Heart left ventricle (tissue), 16 donors: ENCODE measurements around the gene JDP2. TPM values are rescaled to one million over a fixed set of nuclear protein-coding genes. Genes with fewer than 3 reads are reported as not detected.

Source experiments
- ATAC-seq, 4 donors: fragments of 200-7000 bp; cut with Tn5 transposase; one replicate each; pipeline ENCODE4 v1.9.1; 2020 to 2022; ENCODE audit warnings: moderate library complexity in 4 of 4, mild to moderate bottlenecking in 3 of 4, moderate number of reproducible peaks in 1 of 4
- DNase-seq, 5 donors: peaks; one replicate each; pipeline ENCODE4 v3.0.0-alpha.2; 2020
- H3K27ac ChIP-seq, 12 donors: fragments of 200-600 bp; sonication (generic) in 4 of 12; one replicate each; pipeline versions ENCODE4 v1.5.0 to v1.8.0; 2016 to 2022; ENCODE audit warnings: mild to moderate bottlenecking in 2 of 12
- H3K27me3 ChIP-seq, 9 donors: fragments of 200-600 bp; sonication (generic) in 2 of 9; one replicate each; pipeline versions ENCODE4 v1.5.1 to v1.8.0; 2016 to 2022; ENCODE audit warnings: mild to moderate bottlenecking in 3 of 9
- H3K36me3 ChIP-seq, 9 donors: fragments of 200-600 bp; sonication (generic) in 2 of 9; one replicate each; pipeline versions ENCODE4 v1.5.0 to v1.8.0; 2018 to 2022; ENCODE audit warnings: mild to moderate bottlenecking in 2 of 9
- H3K4me1 ChIP-seq, 12 donors: fragments of 200-600 bp; sonication (generic) in 4 of 12; one replicate each; pipeline versions ENCODE4 v1.5.0 to v1.8.0; 2016 to 2022; ENCODE audit warnings: mild to moderate bottlenecking in 3 of 12
- H3K4me3 ChIP-seq, 12 donors: fragments of 200-600 bp; sonication (generic) in 4 of 12; one replicate each; pipeline versions ENCODE4 v1.5.0 to v1.8.0; 2017 to 2022; ENCODE audit warnings: mild to moderate bottlenecking in 9 of 12, moderate library complexity in 4 of 12
- H3K9me3 ChIP-seq, 12 donors: fragments of 200-600 bp; sonication (generic) in 4 of 12; one replicate each; pipeline versions ENCODE4 v1.5.0 to v1.8.0; 2016 to 2022; ENCODE audit warnings: mild to moderate bottlenecking in 1 of 12
- POLR2A ChIP-seq, 2 donors: fragments of 450-650 bp; IDR thresholded peaks; one replicate each; pipeline ENCODE4 v1.6.1; 2017; ENCODE audit warnings: antibody characterized with exemption in 2 of 2, mild to moderate bottlenecking in 2 of 2, moderate library complexity in 2 of 2
- WGBS, 4 donors: extraction: QIAGEN DNeasy Blood & Tissue Kit in 2 of 4; methylation state at CpG; one replicate each; pipeline versions ENCODE4 v1.1.5 to v1.1.7; 2013 to 2018; 5-methylcytosine and 5-hydroxymethylcytosine counted together
- intact Hi-C, 10 donors: fragments of 100-400 bp; cut with DNase I; formaldehyde crosslinking; loops; one replicate each; pipeline versions ENCODE4 v1.11.1 to v1.14.2; 2022
- polyA plus RNA-seq, 2 donors: library from polyadenylated mRNA; stranded (reverse); fragments of 200-250 nt; gene quantifications; one replicate each; pipeline ENCODE4 v1.2.3, GENCODE V29; 2013
- total RNA-seq, 9 donors: library from RNA; depleted of rRNA in 2 of 9; stranded (reverse); fragments of >200 nt in 2 of 9; fragmentation: NEBNext Ultra II Directional in 3 of 9; extraction: Animal tissue kit (Norgen Biotek cat#: 25700) in 3 of 9; gene quantifications; one replicate each; pipeline versions ENCODE4 v1.1.0 to v1.2.4, GENCODE V29; 2016 to 2023
- TF ChIP-seq, protein P1 (sequence below), 12 donors: fragments of 200-600 bp; sonication (generic) in 4 of 12; IDR thresholded peaks; one replicate each; pipeline versions ENCODE4 v1.5.0 to v1.8.0; 2018 to 2022; ENCODE audit warnings: antibody characterized with exemption in 12 of 12, mild to moderate bottlenecking in 5 of 12
- donor health status: ischemic (EF 13 %, LVEDD 7.1; RV severe dilation, severe dysfunction).
- donor health status: healthy with polysubstance abuse.
- donor health status: DM: no; HTN: yes; CAD: no.
- donor health status: DM: no; HTN: no; CAD: no.
- donor health status: ischemic (EF 25% LVEDD 6.9; RV normal size, moderate dysfunction).
- donor health status: ischemic (EF 25% LVEDD 5.7; RV mildly dilated, moderate dysfunction).
- donor health status: healthy.
- donor health status: DM: yes; HTN: yes; CAD: no.
- donor health status: ischemic (EF 35%, LVEDD 5.7; RV mildly dilated, moderate dysfunction).
- donor health status: nonischemic (EF 11% LVEDD 7.7; RV severe dilation, severe dysfunction).
- donor health status: DM: yes; HTN: yes; CAD: no.
- donor health status: PGD.
- donor health status: ischemic (EF 29% LVEDD 5.4; RV normal size, mild dysfunction).
- donor health status: nonischemic (EF 23%, LVEDD 6.1; RV moderate dilation, normal function).

JDP2 gene
- total and polyA plus RNA-seq, 11 donors = 12.2 to 72.6 (median 28.1) TPM

DNA sequence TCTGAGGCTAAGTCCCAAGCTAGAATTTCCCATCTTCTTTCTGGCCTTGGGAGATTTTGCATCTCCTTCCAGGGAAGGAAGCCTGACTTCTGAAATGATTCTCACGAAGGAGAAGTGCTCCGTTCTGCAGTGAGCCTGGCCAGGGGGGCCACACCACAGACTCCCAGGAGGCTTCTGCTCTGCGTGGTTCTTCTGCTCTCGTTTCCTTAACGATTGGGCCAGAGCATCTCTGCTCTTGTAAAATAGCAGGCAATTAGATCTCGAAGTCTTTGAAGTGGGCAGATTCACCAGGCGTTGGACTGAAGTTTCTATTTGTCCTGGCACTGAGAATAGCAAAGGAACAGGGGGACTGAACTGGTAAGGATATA is 87.8 kb downstream of the JDP2 start:
- WGBS, 4 donors = 41 to 57% (median 50%) methylated on average over 7 of the region's 7 CpGs
- Histone ChIP-seq H3K4me1 (peaks cover 0 to 16% (median 0%) of the 10 kb centered on the region in 12 donors), H3K9me3 (peaks cover 0 to 15% (median 2%) of the 10 kb centered on the region in 12 donors), H3K27me3 (no peaks in the 10 kb centered on the region), H3K27ac (peak overlapping the region in 1 of 12 donors; percentile 68), H3K36me3 (no peaks in the 10 kb centered on the region), H3K4me3 (peak overlapping the region in 9 of 12 donors; percentile 15 to 68 (median 43))
- no peak for TF ChIP-seq POLR2A (IDR thresholded peaks at IDR 0.05)
- TF ChIP-seq, protein P1, sequence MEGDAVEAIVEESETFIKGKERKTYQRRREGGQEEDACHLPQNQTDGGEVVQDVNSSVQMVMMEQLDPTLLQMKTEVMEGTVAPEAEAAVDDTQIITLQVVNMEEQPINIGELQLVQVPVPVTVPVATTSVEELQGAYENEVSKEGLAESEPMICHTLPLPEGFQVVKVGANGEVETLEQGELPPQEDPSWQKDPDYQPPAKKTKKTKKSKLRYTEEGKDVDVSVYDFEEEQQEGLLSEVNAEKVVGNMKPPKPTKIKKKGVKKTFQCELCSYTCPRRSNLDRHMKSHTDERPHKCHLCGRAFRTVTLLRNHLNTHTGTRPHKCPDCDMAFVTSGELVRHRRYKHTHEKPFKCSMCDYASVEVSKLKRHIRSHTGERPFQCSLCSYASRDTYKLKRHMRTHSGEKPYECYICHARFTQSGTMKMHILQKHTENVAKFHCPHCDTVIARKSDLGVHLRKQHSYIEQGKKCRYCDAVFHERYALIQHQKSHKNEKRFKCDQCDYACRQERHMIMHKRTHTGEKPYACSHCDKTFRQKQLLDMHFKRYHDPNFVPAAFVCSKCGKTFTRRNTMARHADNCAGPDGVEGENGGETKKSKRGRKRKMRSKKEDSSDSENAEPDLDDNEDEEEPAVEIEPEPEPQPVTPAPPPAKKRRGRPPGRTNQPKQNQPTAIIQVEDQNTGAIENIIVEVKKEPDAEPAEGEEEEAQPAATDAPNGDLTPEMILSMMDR (IDR thresholded peaks at IDR 0.05) = peak in 1 of 12 donors; percentile 0
- DNase-seq (no peak), ATAC-seq (peak in 2 of 4 donors; percentile 42 to 46)
- intact Hi-C loops = no loop called here

DNA sequence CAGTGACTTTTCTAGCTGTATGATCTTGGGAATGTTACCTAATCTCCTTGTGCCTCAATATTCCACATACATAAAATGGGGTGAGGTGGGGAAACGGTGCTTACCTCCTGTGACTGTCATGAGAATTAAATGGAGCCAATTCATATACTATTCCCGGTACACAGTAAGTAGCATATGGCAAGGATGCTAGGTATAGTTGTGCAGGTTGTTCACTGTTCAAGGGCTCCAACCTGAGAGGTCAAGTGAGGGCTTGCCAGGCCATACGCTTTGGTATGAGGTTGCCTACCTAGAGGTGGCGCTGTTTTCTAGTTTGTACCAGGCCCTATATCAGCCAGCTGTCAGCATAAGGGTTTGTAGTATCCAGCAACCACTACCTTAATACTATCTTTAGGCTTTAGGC is 90.8 kb downstream of the JDP2 start:
- Histone ChIP-seq H3K4me3 (no peak overlapping the region), H3K27ac (no peak overlapping the region), H3K9me3 (no peaks in the 10 kb centered on the region), H3K27me3 (peaks cover 0 to 5% (median 0%) of the 10 kb centered on the region in 9 donors), H3K36me3 (no peaks in the 10 kb centered on the region), H3K4me1 (peaks cover 0 to 35% (median 1%) of the 10 kb centered on the region in 12 donors)
- no peak for TF ChIP-seq POLR2A (IDR thresholded peaks at IDR 0.05)
- TF ChIP-seq, protein P1 (IDR thresholded peaks at IDR 0.05) = peak in 7 of 12 donors; percentile 16 to 38 (median 20)
- peak in 2 of 4 donors; percentile 32 to 37 for ATAC-seq
- intact Hi-C loops = no loop called here
- no peak for DNase-seq
- 50 to 61% (median 56%) methylated on average over 4 of the region's 4 CpGs for WGBS, 4 donors

DNA sequence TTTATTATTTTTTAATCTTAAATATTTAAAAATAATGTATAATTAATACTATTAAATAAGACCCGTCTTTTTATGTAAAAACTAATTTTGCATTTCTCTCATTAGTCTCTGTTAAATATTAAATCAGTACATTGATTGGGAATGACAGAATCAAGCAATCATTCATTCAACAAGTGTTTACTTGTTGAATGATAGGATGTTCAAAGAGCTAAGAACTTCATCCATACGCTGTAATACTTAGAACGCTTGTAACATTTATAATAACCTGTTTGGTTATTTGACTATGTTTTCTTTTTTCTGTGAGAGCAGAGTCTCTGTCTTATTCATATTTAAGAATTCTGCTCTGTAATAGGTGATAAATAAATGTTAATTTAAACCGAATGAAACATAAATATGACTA is 91.6 kb downstream of the JDP2 start:
- Histone ChIP-seq H3K36me3 (no peaks in the 10 kb centered on the region), H3K4me1 (peaks cover 0 to 42% (median 1%) of the 10 kb centered on the region in 12 donors), H3K9me3 (no peaks in the 10 kb centered on the region), H3K27ac (no peak overlapping the region), H3K27me3 (peaks cover 0 to 9% (median 0%) of the 10 kb centered on the region in 9 donors), H3K4me3 (no peak overlapping the region)
- intact Hi-C loops = no loop called here
- ATAC-seq (no peak), DNase-seq (no peak)
- WGBS, 4 donors = 92 to 97% (median 94%) methylated on average over 4 of the region's 4 CpGs
- no peak for TF ChIP-seq POLR2A (IDR thresholded peaks at IDR 0.05)
- TF ChIP-seq, protein P1 (IDR thresholded peaks at IDR 0.05) = no peak

DNA sequence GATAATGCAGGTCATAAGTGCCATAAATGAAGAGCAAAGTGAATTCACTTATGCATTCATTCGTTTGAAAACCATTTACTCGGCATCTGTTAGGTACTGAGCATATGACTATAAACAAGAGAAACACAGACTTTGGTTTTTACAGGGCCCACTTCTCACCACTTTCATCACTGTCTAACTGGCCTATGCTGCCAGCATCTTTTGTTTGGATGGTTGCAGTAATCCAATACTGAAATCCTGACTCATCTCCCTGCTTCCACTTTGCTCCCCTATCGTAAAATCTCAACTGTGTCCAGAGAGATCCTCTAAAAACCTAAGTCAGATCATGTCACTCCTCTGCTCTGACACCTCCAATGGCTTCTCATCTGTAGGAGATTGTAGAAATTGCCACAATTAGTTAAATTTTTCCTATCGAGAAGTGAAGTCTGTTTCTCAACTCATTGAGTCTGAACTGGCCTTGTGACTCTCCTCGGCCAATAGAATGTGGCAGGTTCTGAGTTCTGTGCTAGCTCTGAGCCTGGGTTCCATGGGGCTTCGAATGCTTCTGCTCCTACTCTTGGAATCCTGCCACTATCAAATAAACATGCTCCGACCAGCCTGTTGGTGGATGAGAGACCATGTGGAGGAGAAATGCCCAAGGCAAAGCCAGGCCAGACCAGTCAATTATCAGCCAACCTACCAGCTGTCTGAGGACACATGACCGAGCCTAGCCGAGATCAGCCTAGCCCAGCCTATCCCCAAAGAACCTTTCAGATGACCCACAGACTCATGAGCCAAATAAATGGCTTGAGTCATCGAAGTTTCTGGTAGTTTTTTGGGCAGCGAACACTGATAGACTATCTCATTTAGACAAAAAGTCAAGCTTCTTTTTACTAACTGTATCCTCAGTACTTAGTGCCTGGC is 92.3 kb downstream of the JDP2 start:
- DNase-seq (no peak), ATAC-seq (no peak)
- H3K36me3 ChIP-seq = no peaks in the 10 kb centered on the region
- TF ChIP-seq, protein P1 (IDR thresholded peaks at IDR 0.05) = no peak
- TF ChIP-seq POLR2A (IDR thresholded peaks at IDR 0.05) = no peak
- intact Hi-C loops = no loop called here
- H3K27ac ChIP-seq = no peak overlapping the region
- WGBS, 4 donors = 90 to 94% (median 91%) methylated on average over 11 of the region's 11 CpGs
- H3K27me3 ChIP-seq = peaks cover 0 to 9% (median 0%) of the 10 kb centered on the region in 9 donors
- H3K9me3 ChIP-seq = no peaks in the 10 kb centered on the region
- H3K4me3 ChIP-seq = no peak overlapping the region
- H3K4me1 ChIP-seq = peaks cover 0 to 44% (median 1%) of the 10 kb centered on the region in 12 donors
